DND-41 (cell line): ENCODE measurements around the gene LSS.
A peak's percentile ranks its signal among the peaks of the same experiment; 100 is the strongest.

ENCODE experiments used
- ATAC-seq: fragments of 200-7000 bp; cut with Tn5 transposase; 3 replicates; pipeline ENCODE4 v1.9.1; 2021; ENCODE audit warnings: low read depth; ENCODE audit not compliant: insufficient read depth
- DNase-seq: peaks from one replicate; pipeline ENCODE4 v3.0.0-alpha.2; 2020
- H2AFZ ChIP-seq: 2 replicates; pipeline ENCODE4 v1.6.0; 2012; ENCODE audit warnings: low read depth, low read length
- H3K27ac ChIP-seq: 2 replicates; pipeline ENCODE4 v1.5.1; 2012; ENCODE audit warnings: low read length, inconsistent platforms
- H3K27me3 ChIP-seq: fragments of 200-600 bp; sonication (generic); 2 replicates; pipeline ENCODE4 v1.6.0; 2012; ENCODE audit warnings: low read length, mild to moderate bottlenecking, inconsistent platforms; ENCODE audit not compliant: insufficient read depth, poor library complexity
- H3K36me3 ChIP-seq: 2 replicates; pipeline ENCODE4 v1.5.1; 2012; ENCODE audit warnings: low read length, inconsistent platforms; ENCODE audit not compliant: insufficient read depth
- H3K4me1 ChIP-seq: 2 replicates; pipeline ENCODE4 v1.5.1; 2012; ENCODE audit warnings: mild to moderate bottlenecking, low read length; ENCODE audit not compliant: insufficient read depth
- H3K4me2 ChIP-seq: 2 replicates; pipeline ENCODE4 v1.6.0; 2012; ENCODE audit warnings: mild to moderate bottlenecking, moderate library complexity, low read length, inconsistent platforms; ENCODE audit not compliant: insufficient read depth
- H3K4me3 ChIP-seq, 2 experiments: fragments of 200-600 bp in 1 of 2; shearing (Covaris generic) in 1 of 2; 2 replicates each; pipeline ENCODE4 v1.5.1; 2012 to 2016; ENCODE audit warnings: inconsistent platforms in 2 of 2, low read length in 2 of 2, mild to moderate bottlenecking in 2 of 2, low read depth in 1 of 2, moderate library complexity in 1 of 2
- H3K79me2 ChIP-seq: 2 replicates; pipeline ENCODE4 v1.6.0; 2012; ENCODE audit warnings: low read length, inconsistent platforms; ENCODE audit not compliant: insufficient read depth
- H3K9ac ChIP-seq: 2 replicates; pipeline ENCODE4 v1.6.0; 2012; ENCODE audit warnings: low read depth, mild to moderate bottlenecking, inconsistent platforms, low read length, moderate library complexity
- H3K9me3 ChIP-seq: 2 replicates; pipeline ENCODE4 v1.5.1; 2012; ENCODE audit warnings: low read length, moderate library complexity, mild to moderate bottlenecking, inconsistent platforms; ENCODE audit not compliant: insufficient read depth, severe bottlenecking
- H4K20me1 ChIP-seq: 2 replicates; pipeline ENCODE4 v1.6.0; 2012; ENCODE audit warnings: low read length; ENCODE audit not compliant: insufficient read depth
- EZH2 ChIP-seq: IDR thresholded peaks from 3 replicates; pipeline ENCODE4 v1.6.1; 2012; ENCODE audit warnings: borderline replicate concordance, low read depth, mild to moderate bottlenecking, moderate library complexity, low read length, inconsistent platforms; ENCODE audit not compliant: severe bottlenecking
- TF ChIP-seq, protein P1 (sequence below): IDR thresholded peaks from 2 replicates; pipeline ENCODE4 v1.5.1; 2012; ENCODE audit warnings: borderline replicate concordance, low read length, moderate library complexity, mild to moderate bottlenecking; ENCODE audit not compliant: poor library complexity, severe bottlenecking; ENCODE audit errors: extremely low read depth

Gene LSS

DNA sequence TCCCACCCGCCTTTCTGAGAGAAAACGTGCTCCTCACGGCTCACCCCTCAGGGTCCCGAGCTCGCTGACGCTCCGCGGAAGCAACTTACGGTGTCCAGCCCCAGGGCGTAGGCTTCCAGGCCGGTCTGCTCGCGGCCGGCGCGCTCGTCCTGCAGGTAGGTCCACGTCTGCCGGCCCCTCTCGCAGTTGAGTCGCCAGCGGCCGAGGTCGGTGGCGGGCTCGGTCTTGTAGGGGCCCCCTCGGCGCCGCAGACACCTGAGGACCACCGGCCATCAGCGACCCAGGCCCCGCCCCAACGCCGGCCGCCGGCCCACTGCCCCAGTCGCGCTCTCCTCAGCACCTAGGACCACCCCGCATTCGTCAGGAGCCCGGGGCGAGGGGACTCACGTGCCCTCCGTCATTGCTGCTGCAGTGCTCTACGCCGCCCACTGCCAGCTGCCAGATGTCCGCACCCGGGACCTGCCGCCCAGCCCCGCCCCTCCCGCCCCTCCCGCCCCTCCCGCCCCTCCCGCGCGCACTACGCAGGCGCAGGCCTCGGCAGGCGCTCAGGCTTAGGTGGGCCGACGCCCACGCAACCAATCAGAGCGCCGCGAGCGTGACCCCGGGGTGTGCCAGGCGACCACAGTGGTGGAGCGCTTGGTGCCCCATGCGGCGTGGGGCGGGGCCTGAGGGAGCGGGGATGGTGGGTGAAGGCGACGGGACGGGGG, at the start of gene LSS:
LSS (minus strand) TSS at position 430 of the 707 bp plus-strand sequence; CDS start at position 401, 29 bp downstream.
- H3K4me3 ChIP-seq, result peak within 1 kb of the TSS; percentile 67 to 93
- H3K36me3 ChIP-seq, result peaks cover 34% of the 10 kb centered on the region
- peak within 1 kb of the TSS; percentile 91 for H2AFZ ChIP-seq

DNA sequence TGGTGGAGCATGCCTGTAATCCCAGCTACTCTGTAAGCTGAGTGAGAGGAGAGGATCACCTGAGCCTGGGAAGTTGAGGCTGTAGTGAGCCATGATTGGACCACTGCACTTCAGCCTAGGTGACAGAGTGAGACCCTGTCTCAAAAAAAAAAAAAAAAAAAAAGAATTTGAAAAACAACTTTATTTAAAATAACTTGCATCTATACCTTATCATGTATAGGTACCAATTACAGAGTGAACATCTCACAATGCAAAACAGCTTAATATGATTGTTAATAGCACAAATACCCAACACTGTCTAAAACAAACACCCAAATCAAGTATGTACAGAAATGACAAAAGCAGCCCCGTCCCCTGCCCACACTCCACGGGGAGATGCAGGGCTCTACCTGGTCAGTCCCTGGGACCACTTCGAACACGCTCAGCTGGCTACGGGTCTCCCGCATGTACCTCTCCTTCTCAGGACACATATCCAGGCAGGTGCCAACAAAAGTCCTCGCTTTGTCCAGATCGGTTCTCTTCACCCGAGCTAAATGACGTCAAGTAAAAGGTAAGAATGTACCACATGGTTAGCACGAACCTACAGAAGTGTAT, 46.3 kb upstream of the LSS start:
- no peak for DNase-seq
- TF ChIP-seq, protein P1, sequence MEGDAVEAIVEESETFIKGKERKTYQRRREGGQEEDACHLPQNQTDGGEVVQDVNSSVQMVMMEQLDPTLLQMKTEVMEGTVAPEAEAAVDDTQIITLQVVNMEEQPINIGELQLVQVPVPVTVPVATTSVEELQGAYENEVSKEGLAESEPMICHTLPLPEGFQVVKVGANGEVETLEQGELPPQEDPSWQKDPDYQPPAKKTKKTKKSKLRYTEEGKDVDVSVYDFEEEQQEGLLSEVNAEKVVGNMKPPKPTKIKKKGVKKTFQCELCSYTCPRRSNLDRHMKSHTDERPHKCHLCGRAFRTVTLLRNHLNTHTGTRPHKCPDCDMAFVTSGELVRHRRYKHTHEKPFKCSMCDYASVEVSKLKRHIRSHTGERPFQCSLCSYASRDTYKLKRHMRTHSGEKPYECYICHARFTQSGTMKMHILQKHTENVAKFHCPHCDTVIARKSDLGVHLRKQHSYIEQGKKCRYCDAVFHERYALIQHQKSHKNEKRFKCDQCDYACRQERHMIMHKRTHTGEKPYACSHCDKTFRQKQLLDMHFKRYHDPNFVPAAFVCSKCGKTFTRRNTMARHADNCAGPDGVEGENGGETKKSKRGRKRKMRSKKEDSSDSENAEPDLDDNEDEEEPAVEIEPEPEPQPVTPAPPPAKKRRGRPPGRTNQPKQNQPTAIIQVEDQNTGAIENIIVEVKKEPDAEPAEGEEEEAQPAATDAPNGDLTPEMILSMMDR, result no peak
- no peak for TF ChIP-seq EZH2

More for the DNA sequence above, at the start of gene LSS:
- peak within 1 kb of the TSS; percentile 80 for H3K27ac ChIP-seq
- H3K79me2 ChIP-seq, result peaks cover 72% of the 10 kb centered on the region
- H3K27me3 ChIP-seq, result no peaks in the 10 kb centered on the region
- H3K9ac ChIP-seq, result peak within 1 kb of the TSS; percentile 84
- TF ChIP-seq EZH2, result no peak
- TF ChIP-seq, protein P1, result no peak
- H4K20me1 ChIP-seq, result peaks cover 18% of the 10 kb centered on the region; the same call in 1 of the 2 replicates
- DNase-seq (peak; percentile 99), ATAC-seq (peak; percentile 94)
- H3K4me1 ChIP-seq, result peaks cover 50% of the 10 kb centered on the region
- H3K4me2 ChIP-seq, result peak within 1 kb of the TSS; percentile 93
- no peaks in the 10 kb centered on the region for H3K9me3 ChIP-seq

DNA sequence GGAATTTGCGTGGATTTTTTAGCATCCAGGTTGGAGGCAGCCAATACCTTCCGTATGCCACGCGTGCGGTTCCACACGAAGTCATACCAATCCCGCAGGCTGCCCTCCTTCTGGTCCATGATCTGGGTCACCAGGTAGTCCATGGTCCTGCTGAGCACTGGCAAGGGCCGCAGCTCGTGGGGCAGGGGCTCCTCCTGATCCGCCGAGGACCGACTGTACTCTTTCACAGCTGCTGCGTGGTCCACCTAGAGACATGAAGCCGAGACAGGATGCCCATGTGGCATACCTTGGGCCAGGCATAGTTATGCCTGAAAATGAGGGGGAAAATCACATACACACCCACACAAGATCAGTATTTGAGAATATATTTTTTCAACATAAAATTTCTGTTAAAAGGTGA, 44.8 kb upstream of the LSS start:
- no peak overlapping the region for H3K9ac ChIP-seq
- H3K27me3 ChIP-seq, result no peaks in the 10 kb centered on the region
- no peak overlapping the region for H3K27ac ChIP-seq
- TF ChIP-seq EZH2, result no peak
- TF ChIP-seq, protein P1, result no peak
- H3K36me3 ChIP-seq, result peaks cover 90% of the 10 kb centered on the region
- no peak overlapping the region for H3K4me3 ChIP-seq
- no peaks in the 10 kb centered on the region for H3K4me1 ChIP-seq
- H2AFZ ChIP-seq, result no peak overlapping the region
- DNase-seq, result no peak
- peaks cover 5% of the 10 kb centered on the region; the same call in 1 of the 2 replicates for H3K79me2 ChIP-seq
- no peak for ATAC-seq
- 0 out of 2 replicates have a peak, but pooled peaks cover 6% of the 10 kb centered on the region for H4K20me1 ChIP-seq
- H3K9me3 ChIP-seq, result no peaks in the 10 kb centered on the region
- H3K4me2 ChIP-seq, result no peak overlapping the region

More for the DNA sequence above, 46.3 kb upstream of the LSS start:
- Histone ChIP-seq H3K36me3 (peaks cover 91% of the 10 kb centered on the region), H3K4me3 (no peak overlapping the region), H3K27ac (no peak overlapping the region), H3K9me3 (no peaks in the 10 kb centered on the region), H4K20me1 (peaks cover 7% of the 10 kb centered on the region; the same call in 1 of the 2 replicates), H3K9ac (no peak overlapping the region), H3K79me2 (peaks cover 13% of the 10 kb centered on the region), H3K27me3 (no peaks in the 10 kb centered on the region), H3K4me2 (no peak overlapping the region), H3K4me1 (no peaks in the 10 kb centered on the region), H2AFZ (no peak overlapping the region)
- no peak for ATAC-seq
